Neutrophil (primary cell): ENCODE measurements around the gene YKT6.

ENCODE experiments used
- H3K27ac ChIP-seq: fragments of 200-600 bp; sonication (generic); 2 replicates; pipeline ENCODE4 v1.5.1; 2016; ENCODE audit warnings: mild to moderate bottlenecking, moderate library complexity
- H3K27me3 ChIP-seq: fragments of 200-600 bp; sonication (generic); 2 replicates; pipeline ENCODE4 v1.6.0; 2016; ENCODE audit warnings: mild to moderate bottlenecking
- H3K36me3 ChIP-seq: fragments of 200-600 bp; sonication (generic); 2 replicates; pipeline ENCODE4 v1.5.1; 2017
- H3K4me1 ChIP-seq, 2 experiments: fragments of 200-600 bp in 1 of 2; sonication (generic) in 1 of 2; 1 replicate in 1 of 2; 2 replicates in 1 of 2; pipeline versions ENCODE4 v1.5.1 to v1.6.1; 2013 to 2016; ENCODE audit warnings: low read depth in 1 of 2, low read length in 1 of 2, mild to moderate bottlenecking in 1 of 2, moderate library complexity in 1 of 2; ENCODE audit not compliant: control insufficient read depth in 1 of 2, insufficient read depth in 1 of 2
- H3K4me3 ChIP-seq, 2 experiments: fragments of 200-600 bp in 1 of 2; sonication (generic) in 1 of 2; 1 replicate in 1 of 2; 2 replicates in 1 of 2; pipeline ENCODE4 v1.5.1; 2013 to 2016; ENCODE audit warnings: low read depth in 1 of 2, low read length in 1 of 2, mild to moderate bottlenecking in 1 of 2, moderate library complexity in 1 of 2
- H3K9me3 ChIP-seq: fragments of 200-600 bp; sonication (generic); 2 replicates; pipeline ENCODE4 v1.5.1; 2016
- TF ChIP-seq, protein P1 (sequence below): fragments of 200-600 bp; sonication (generic); IDR thresholded peaks from 2 replicates; pipeline ENCODE4 v1.5.1; 2016; ENCODE audit warnings: antibody characterized with exemption

The YKT6 gene

DNA sequence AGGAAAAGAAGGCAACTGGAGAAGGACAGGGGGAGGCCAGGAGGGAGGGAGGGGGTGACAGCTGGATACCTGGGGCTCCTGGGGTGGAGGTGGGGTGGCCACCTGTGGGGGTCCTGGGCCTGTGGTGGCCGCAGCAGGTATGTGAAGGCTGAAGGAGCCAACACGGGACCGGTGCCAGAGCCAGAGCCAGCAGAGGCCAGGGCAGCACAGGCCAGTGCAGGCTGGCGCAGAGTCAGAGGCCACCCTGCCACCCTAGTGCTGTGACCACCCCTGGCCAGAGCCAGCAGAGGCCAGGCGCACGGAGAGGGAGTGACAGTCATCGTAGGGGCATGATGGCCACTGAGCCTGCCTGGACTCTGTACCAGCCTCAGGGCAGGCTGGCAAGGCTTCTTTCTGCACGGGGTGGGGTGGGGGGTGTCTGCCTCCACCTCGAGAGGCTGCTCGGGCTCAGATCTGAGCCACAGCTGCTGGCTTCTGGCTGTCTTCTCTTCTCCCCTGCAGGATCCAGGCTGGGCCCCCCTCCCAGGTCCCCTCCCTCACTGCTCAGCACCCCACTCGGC is 28.8 kb downstream of the YKT6 start:
- Histone ChIP-seq H3K4me1 (no peaks in the 10 kb centered on the region), H3K27ac (no peak overlapping the region), H3K36me3 (no peaks in the 10 kb centered on the region), H3K9me3 (no peaks in the 10 kb centered on the region), H3K27me3 (peaks cover 3% of the 10 kb centered on the region), H3K4me3 (no peak overlapping the region)
- TF ChIP-seq, protein P1, sequence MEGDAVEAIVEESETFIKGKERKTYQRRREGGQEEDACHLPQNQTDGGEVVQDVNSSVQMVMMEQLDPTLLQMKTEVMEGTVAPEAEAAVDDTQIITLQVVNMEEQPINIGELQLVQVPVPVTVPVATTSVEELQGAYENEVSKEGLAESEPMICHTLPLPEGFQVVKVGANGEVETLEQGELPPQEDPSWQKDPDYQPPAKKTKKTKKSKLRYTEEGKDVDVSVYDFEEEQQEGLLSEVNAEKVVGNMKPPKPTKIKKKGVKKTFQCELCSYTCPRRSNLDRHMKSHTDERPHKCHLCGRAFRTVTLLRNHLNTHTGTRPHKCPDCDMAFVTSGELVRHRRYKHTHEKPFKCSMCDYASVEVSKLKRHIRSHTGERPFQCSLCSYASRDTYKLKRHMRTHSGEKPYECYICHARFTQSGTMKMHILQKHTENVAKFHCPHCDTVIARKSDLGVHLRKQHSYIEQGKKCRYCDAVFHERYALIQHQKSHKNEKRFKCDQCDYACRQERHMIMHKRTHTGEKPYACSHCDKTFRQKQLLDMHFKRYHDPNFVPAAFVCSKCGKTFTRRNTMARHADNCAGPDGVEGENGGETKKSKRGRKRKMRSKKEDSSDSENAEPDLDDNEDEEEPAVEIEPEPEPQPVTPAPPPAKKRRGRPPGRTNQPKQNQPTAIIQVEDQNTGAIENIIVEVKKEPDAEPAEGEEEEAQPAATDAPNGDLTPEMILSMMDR: no peak

DNA sequence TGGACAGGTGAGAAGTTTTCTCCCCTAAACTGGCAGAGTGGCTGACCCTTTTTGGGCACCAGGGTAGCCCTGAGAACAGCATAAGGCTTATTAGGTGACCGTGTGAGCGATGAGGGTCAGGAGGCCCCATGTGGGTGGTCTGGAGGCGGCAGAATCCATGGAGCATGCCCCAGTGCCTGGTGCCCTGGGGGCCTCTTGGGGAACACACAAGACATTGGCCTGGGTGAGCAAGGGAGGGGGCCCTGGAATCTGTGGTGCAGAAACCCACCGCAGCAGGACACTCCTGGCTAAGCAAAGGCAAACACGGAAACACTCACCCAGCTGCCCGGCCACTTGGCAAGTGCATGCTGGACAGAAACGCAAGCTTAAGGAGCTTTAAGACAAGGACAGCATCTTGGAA is 29.5 kb downstream of the YKT6 start:
- H3K27me3 ChIP-seq: peaks cover 3% of the 10 kb centered on the region
- H3K27ac ChIP-seq: no peak overlapping the region
- TF ChIP-seq, protein P1: no peak
- H3K4me1 ChIP-seq: no peaks in the 10 kb centered on the region
- no peaks in the 10 kb centered on the region for H3K36me3 ChIP-seq
- no peak overlapping the region for H3K4me3 ChIP-seq
- H3K9me3 ChIP-seq: no peaks in the 10 kb centered on the region

DNA sequence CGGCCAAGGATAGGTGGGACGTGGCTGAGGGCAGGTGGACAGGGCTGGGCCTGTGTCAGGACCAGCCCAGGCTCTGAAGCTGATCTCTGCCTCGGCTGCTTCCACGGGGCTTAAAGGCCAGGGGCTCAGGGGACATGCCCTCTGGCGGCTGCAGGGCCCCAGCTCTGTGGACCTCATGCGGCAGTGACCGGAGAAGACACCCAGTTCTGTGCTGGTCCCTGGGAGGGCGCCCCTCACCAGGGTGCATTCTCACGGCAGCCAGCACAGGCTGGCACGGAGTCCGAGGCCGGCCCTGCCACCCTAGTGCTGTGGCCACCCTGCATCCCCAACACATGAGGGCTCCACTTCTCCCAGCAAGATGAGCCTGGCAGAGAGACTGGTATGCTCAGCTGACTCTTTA is 30.3 kb downstream of the YKT6 start:
- H3K4me3 ChIP-seq: no peak overlapping the region
- H3K4me1 ChIP-seq: no peaks in the 10 kb centered on the region
- H3K9me3 ChIP-seq: no peaks in the 10 kb centered on the region
- TF ChIP-seq, protein P1: no peak
- H3K27ac ChIP-seq: no peak overlapping the region
- peaks cover 3% of the 10 kb centered on the region for H3K27me3 ChIP-seq
- H3K36me3 ChIP-seq: no peaks in the 10 kb centered on the region

DNA sequence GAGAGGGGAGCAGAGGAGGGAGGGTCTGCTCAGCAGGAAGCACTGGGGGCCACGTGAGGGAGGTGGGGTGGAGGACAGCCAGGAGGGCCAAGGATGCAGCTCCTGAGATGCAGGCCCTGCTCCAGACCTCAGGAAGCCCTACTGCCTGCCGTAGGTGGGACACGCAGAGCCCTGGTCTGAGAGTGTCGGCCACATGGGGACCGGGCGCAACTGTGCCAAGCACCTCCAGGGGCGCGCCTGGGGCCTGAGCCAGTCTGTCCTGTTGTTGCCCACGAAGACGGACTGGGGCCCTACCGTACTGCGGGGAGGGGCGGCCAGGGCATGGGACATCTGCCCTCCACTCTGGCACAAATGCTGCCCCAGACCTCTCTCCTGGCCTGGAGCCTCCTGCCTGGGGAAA is 31.6 kb downstream of the YKT6 start:
- no peaks in the 10 kb centered on the region for H3K9me3 ChIP-seq
- TF ChIP-seq, protein P1: no peak

DNA sequence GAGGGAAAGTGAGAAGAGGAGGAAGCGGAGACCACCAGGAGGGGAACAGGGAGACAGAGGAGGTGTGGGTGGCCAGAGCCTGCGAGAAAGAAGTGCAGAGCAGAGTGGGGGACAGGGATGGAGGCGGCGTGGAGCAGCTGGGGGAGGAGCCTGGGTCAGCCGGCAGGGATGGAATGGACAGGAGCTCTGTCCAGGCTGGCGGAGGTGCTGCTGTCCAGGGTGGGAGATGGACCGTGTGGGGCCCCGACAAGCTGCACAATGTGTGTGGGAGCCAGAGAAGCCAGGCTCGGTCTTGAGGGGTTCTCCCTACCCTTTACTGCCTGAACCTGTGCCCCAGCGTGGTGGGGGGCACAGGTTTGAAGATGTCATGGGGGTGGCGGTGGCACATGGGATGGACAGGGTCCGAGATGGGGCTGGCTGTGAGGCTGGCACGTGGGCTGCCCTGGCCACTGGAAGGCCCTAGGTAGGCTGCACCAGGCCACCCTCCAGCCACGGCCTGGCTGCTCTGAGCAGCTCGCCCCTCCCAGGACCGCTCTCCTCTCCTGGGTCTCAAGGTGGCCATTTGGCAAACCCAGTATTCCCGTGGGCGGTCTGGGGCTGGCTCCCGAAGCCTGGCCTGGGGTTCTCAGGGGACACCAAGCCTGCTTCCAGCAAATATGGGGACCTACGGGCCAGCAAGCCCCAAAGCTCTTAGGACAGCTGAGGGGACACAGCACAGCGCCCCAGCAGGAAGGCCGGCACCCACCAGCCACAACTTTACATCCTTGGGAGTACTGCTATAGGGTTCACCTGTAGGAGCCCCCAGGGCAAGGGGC is 32.3 kb downstream of the YKT6 start:
- Histone ChIP-seq H3K9me3 (no peaks in the 10 kb centered on the region), H3K27ac (no peak overlapping the region), H3K27me3 (no peaks in the 10 kb centered on the region), H3K4me1 (no peaks in the 10 kb centered on the region), H3K36me3 (no peaks in the 10 kb centered on the region), H3K4me3 (no peak overlapping the region)
- TF ChIP-seq, protein P1: no peak

More for the DNA sequence above, 31.6 kb downstream of the YKT6 start:
- no peaks in the 10 kb centered on the region for H3K4me1 ChIP-seq
- no peaks in the 10 kb centered on the region for H3K36me3 ChIP-seq
- H3K27ac ChIP-seq: no peak overlapping the region
- no peak overlapping the region for H3K4me3 ChIP-seq
- H3K27me3 ChIP-seq: no peaks in the 10 kb centered on the region
